A549 (cell line): ENCODE measurements around the gene GFM1. TPM values are rescaled to one million over a fixed set of nuclear protein-coding genes. Genes with fewer than 3 reads are reported as not detected.

Experiments used
- ATAC-seq, 2 experiments: fragments of 200-7000 bp in 1 of 2; fragments of >200 bp in 1 of 2; cut with Nextera tagmentation in 1 of 2; cut with Tn5 transposase in 1 of 2; 3 replicates each; pipeline versions ENCODE4 v1.8.0 to v1.9.1; 2018 to 2020; ENCODE audit warnings: mild to moderate bottlenecking in 1 of 2, moderate library complexity in 1 of 2
- CTCF ChIA-PET: fragments of 300-600 bp; sonication (Branson Sonifier 250); formaldehyde crosslinking; extraction: SDS; loops from one replicate; lab custom pipeline; 2021; ENCODE audit warnings: antibody characterized with exemption, inconsistent platforms; lab: Yijun Ruan, JAX
- POLR2A ChIA-PET: fragments of 350-600 bp; formaldehyde crosslinking; extraction: SDS; loops from one replicate; lab custom pipeline; 2021; ENCODE audit warnings: antibody characterized with exemption, inconsistent platforms; lab: Yijun Ruan, JAX
- DNase-seq, 2 experiments: peaks; one replicate each; pipeline versions ENCODE4 v3.0.0 to v3.0.0-alpha.2; 2011 to 2016; ENCODE audit warnings: low read depth in 1 of 2, low spot score in 1 of 2
- FAIRE-seq: peaks from 2 replicates; lab custom pipeline; 2011; peaks lifted over from hg19 to GRCh38; lab: Jason Lieb, UNC
- H3K27ac ChIP-seq, 2 experiments: fragments of >200 bp; sonication (Bioruptor Twin); formaldehyde crosslinking; 3 replicates each; pipeline ENCODE4 v1.5.1; 2016 to 2017
- H3K4me1 ChIP-seq: fragments of >200 bp; sonication (Bioruptor Twin); formaldehyde crosslinking; 3 replicates; pipeline ENCODE4 v1.6.1; 2016
- H3K4me2 ChIP-seq: fragments of >200 bp; sonication (Bioruptor Twin); formaldehyde crosslinking; 3 replicates; pipeline ENCODE4 v1.6.1; 2016
- H3K4me3 ChIP-seq: fragments of >200 bp; sonication (Bioruptor Twin); formaldehyde crosslinking; 3 replicates; pipeline ENCODE4 v1.5.1; 2016
- H3K9me3 ChIP-seq: fragments of >200 bp; sonication (Bioruptor Twin); formaldehyde crosslinking; 3 replicates; pipeline ENCODE4 v1.6.1; 2016
- ATOH8 ChIP-seq: fragments of 250-450 bp; sonication (Bioruptor Pico); IDR thresholded peaks from 2 replicates; pipeline ENCODE4 v1.5.0; 2020; ENCODE audit warnings: low read depth, mild to moderate bottlenecking, moderate library complexity
- BHLHE40 ChIP-seq: IDR thresholded peaks from 2 replicates; pipeline ENCODE4 v1.6.1; 2012; ENCODE audit warnings: low read depth, low read length, inconsistent platforms
- CHD2 ChIP-seq: fragments of 150-350 bp; IDR thresholded peaks from 2 replicates; pipeline ENCODE4 v1.6.1; 2014; ENCODE audit warnings: low read length; ENCODE audit not compliant: partially characterized antibody
- CHD4 ChIP-seq: fragments of 200-600 bp; sonication (generic); IDR thresholded peaks from 2 replicates; pipeline ENCODE4 v1.6.1; 2016; ENCODE audit warnings: antibody characterized with exemption, mild to moderate bottlenecking, borderline replicate concordance
- E2F6 ChIP-seq: IDR thresholded peaks from 2 replicates; pipeline ENCODE4 v1.6.1; 2012; ENCODE audit warnings: low read depth, borderline replicate concordance
- EHF ChIP-seq: fragments of 250-450 bp; sonication (Bioruptor Pico); IDR thresholded peaks from 2 replicates; pipeline ENCODE4 v1.5.0; 2020; ENCODE audit warnings: mild to moderate bottlenecking
- EP300 ChIP-seq, 2 experiments: fragments of >200 bp; sonication (Bioruptor Twin); formaldehyde crosslinking; IDR thresholded peaks; 2 replicates in 1 of 2; 3 replicates in 1 of 2; pipeline ENCODE4 v1.6.1; 2016 to 2017
- HDAC2 ChIP-seq: fragments of 200-600 bp; sonication (generic); IDR thresholded peaks from 2 replicates; pipeline ENCODE4 v1.6.1; 2016
- HEYL ChIP-seq: fragments of 250-450 bp; sonication (Bioruptor Pico); IDR thresholded peaks from 2 replicates; pipeline ENCODE4 v1.8.0; 2021; ENCODE audit warnings: mild to moderate bottlenecking, moderate library complexity
- KDM5A ChIP-seq: fragments of 200-600 bp; sonication (generic); IDR thresholded peaks from 2 replicates; pipeline ENCODE4 v1.6.1; 2016; ENCODE audit warnings: antibody characterized with exemption, mild to moderate bottlenecking
- MAZ ChIP-seq: fragments of 150-350 bp; IDR thresholded peaks from 2 replicates; pipeline ENCODE4 v1.6.1; 2014; ENCODE audit warnings: antibody characterized with exemption, low read depth, low read length, borderline replicate concordance
- MYC ChIP-seq: IDR thresholded peaks from 2 replicates; pipeline ENCODE4 v1.6.1; 2012; ENCODE audit warnings: mild to moderate bottlenecking, inconsistent platforms, low read length, improper control_type of control experiment, borderline replicate concordance
- NPAS2 ChIP-seq: fragments of 250-450 bp; sonication (Bioruptor Pico); IDR thresholded peaks from 2 replicates; pipeline ENCODE4 v1.8.0; 2022; ENCODE audit warnings: mild to moderate bottlenecking, moderate library complexity, borderline replicate concordance
- POLR2A ChIP-seq: IDR thresholded peaks from 2 replicates; pipeline ENCODE4 v1.6.1; 2012; ENCODE audit warnings: mild to moderate bottlenecking, low read length
- RAD21 ChIP-seq, 2 experiments: fragments of >200 bp in 1 of 2; sonication (Bioruptor Twin) in 1 of 2; formaldehyde crosslinking in 1 of 2; IDR thresholded peaks in 1 of 2; conservative IDR thresholded peaks in 1 of 2; 2 replicates in 1 of 2; 3 replicates in 1 of 2; pipeline ENCODE4 v1.6.1; 2012 to 2018; ENCODE audit warnings: inconsistent platforms in 1 of 2
- RCOR1 ChIP-seq: fragments of 150-350 bp; IDR thresholded peaks from 2 replicates; pipeline ENCODE4 v1.6.1; 2014; ENCODE audit warnings: antibody characterized with exemption, low read length, low read depth
- REST ChIP-seq: fragments of 200-600 bp; sonication (generic); IDR thresholded peaks from 2 replicates; pipeline ENCODE4 v1.6.1; 2016; ENCODE audit warnings: antibody characterized with exemption, mild to moderate bottlenecking, moderate library complexity
- RFX5 ChIP-seq: fragments of 450-650 bp; IDR thresholded peaks from 2 replicates; pipeline ENCODE4 v1.7.1; 2014; ENCODE audit warnings: antibody characterized with exemption, mild to moderate bottlenecking, moderate library complexity
- RNF2 ChIP-seq: fragments of 200-600 bp; sonication (generic); IDR thresholded peaks from 2 replicates; pipeline ENCODE4 v1.6.1; 2016; ENCODE audit warnings: low read depth, mild to moderate bottlenecking, antibody characterized with exemption, moderate library complexity, borderline replicate concordance
- TP53 ChIP-seq: fragments of 250-450 bp; sonication (Bioruptor Pico); IDR thresholded peaks from 2 replicates; pipeline ENCODE4 v1.5.0; 2021; ENCODE audit warnings: mild to moderate bottlenecking, moderate library complexity
- ZFP36 ChIP-seq: fragments of 450-650 bp; IDR thresholded peaks from 2 replicates; pipeline ENCODE4 v1.6.1; 2014; ENCODE audit warnings: borderline replicate concordance; ENCODE audit not compliant: partially characterized antibody
- ZNF302 ChIP-seq: fragments of 250-450 bp; sonication (Bioruptor Pico); IDR thresholded peaks from 2 replicates; pipeline ENCODE4 v1.9.0; 2021; ENCODE audit warnings: inconsistent platforms, mild to moderate bottlenecking, moderate library complexity
- ZSCAN20 ChIP-seq: fragments of 250-450 bp; sonication (Bioruptor Pico); IDR thresholded peaks from 2 replicates; pipeline ENCODE4 v1.8.0; 2022; ENCODE audit warnings: mild to moderate bottlenecking, moderate library complexity
- WGBS: methylation state at CpG from one replicate; pipeline ENCODE4 v1.1.6; 2017; ENCODE audit errors: missing lambda C conversion rate; 5-methylcytosine and 5-hydroxymethylcytosine counted together
- polyA plus RNA-seq, 4 experiments: library from polyadenylated mRNA; depleted of rRNA in 3 of 4; stranded (reverse); fragments of >200 nt; fragmentation: RNase III in 1 of 4; extraction: RNeasy Plus Mini Kit Qiagen cat#74134 plus additional on column Dnase treatment in 1 of 4; gene quantifications; 2 replicates in 3 of 4; 3 replicates in 1 of 4; pipeline ENCODE4 v1.2.3, GENCODE V29; 2011 to 2017

Gene GFM1
- polyA plus RNA-seq, 2 of the 4 experiments (the other 2 are of a cell fraction): 48.8 to 71.4 TPM

GRCh38 chr3:158663832-158664231, 19.5 kb downstream of the GFM1 start:
- H3K9me3 ChIP-seq: no peaks in the 10 kb centered on the region
- ChIA-PET CTCF (interaction anchor here (0.6 to 7.7 kb wide), 6 partner anchors 19 to 127 kb away, joined by 3 to 114 read pairs (median 4); partner anchors contain the start of gene GFM1), POLR2A (no interaction called here)
- ATAC-seq (no peak), FAIRE-seq (no peak), DNase-seq (no peak)
- H3K4me1 ChIP-seq: peaks cover 8% of the 10 kb centered on the region; the same call in 2 of the 3 replicates
- WGBS: 90% methylated on average over 1 of the region's 1 CpG
- H3K4me2 ChIP-seq: no peak overlapping the region
- TF ChIP-seq CHD2 (no peak), REST (no peak), TP53 (CRISPR knock-in tag) (no peak), E2F6 (no peak), KDM5A (no peak), EP300 (IDR thresholded peaks at IDR 0.05) (no peak), ZFP36 (no peak), RFX5 (no peak), BHLHE40 (no peak), RAD21 (conservative IDR thresholded peaks at IDR 0.05 in 1 of 2, IDR thresholded peaks at IDR 0.05 in 1 of 2) (no peak), HEYL (no peak)
- no peak overlapping the region for H3K4me3 ChIP-seq
- no peak overlapping the region for H3K27ac ChIP-seq

DNA sequence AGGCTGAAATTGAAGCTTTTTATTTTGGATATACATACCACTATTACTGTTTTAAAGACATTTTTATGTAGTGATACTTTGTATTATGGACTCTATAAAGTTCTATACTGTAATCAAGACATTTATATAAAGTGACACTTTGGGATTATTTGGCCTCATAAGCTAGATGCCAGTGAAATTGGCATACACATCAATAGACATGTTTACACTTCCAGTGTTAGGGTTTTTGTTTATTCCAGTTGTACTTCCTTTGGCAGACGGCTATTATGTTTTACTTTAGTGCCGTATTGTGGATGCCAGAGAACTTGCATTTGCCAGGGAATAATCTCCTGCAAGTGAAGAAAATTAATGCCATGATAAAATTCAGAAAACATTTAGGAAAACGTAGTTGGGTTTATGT, 22.1 kb downstream of the GFM1 start:
- 89% methylated on average over 3 of the region's 3 CpGs for WGBS
- FAIRE-seq (no peak), ATAC-seq (no peak), DNase-seq (no peak)
- Histone ChIP-seq H3K9me3 (no peaks in the 10 kb centered on the region), H3K4me1 (peaks cover 8% of the 10 kb centered on the region; the same call in 2 of the 3 replicates), H3K4me2 (no peak overlapping the region), H3K27ac (no peak overlapping the region), H3K4me3 (no peak overlapping the region)
- ChIA-PET POLR2A (no interaction called here), CTCF (interaction anchor here (1.5 kb wide), 1 partner anchor 61 kb away, joined by 7 read pairs; no protein-coding TSS in a partner anchor)
- no peak for TF ChIP-seq CHD4
- no peak for TF ChIP-seq TP53 (CRISPR knock-in tag)
- TF ChIP-seq RNF2: no peak
- TF ChIP-seq HDAC2: no peak
- TF ChIP-seq ZSCAN20 (CRISPR knock-in tag): no peak
- no peak for TF ChIP-seq EHF (CRISPR knock-in tag)
- no peak for TF ChIP-seq MYC
- TF ChIP-seq MAZ: no peak
- TF ChIP-seq ATOH8 (CRISPR knock-in tag): no peak
- TF ChIP-seq RCOR1: no peak
- TF ChIP-seq NPAS2: no peak
- no peak for TF ChIP-seq ZNF302 (CRISPR knock-in tag)
- no peak for TF ChIP-seq POLR2A
